PC-3 (cell line): ENCODE results near the gene STAT4.

Source experiments
- CTCF ChIP-seq: fragments of 300-600 bp; sonication (generic); conservative IDR thresholded peaks from 2 replicates; pipeline ENCODE4 v1.5.1; 2017; ENCODE audit warnings: antibody characterized with exemption, low read depth, mild to moderate bottlenecking, low read length
- EZH2 ChIP-seq: fragments of 300-600 bp; sonication (generic); IDR thresholded peaks from one replicate; pipeline ENCODE4 v1.6.1; 2017; ENCODE audit warnings: antibody characterized with exemption, mild to moderate bottlenecking, low read length; ENCODE audit not compliant: unreplicated experiment
- EZH2phosphoT487 ChIP-seq: fragments of 300-600 bp; sonication (generic); IDR thresholded peaks from 2 replicates; pipeline ENCODE4 v1.6.1; 2018; ENCODE audit warnings: mild to moderate bottlenecking, antibody characterized with exemption, low read length, borderline replicate concordance

- TF ChIP-seq CTCF: no peak
- TF ChIP-seq EZH2: no peak
- no peak for TF ChIP-seq EZH2phosphoT487
Measured at GRCh38 chr2:191126386-191127085, 24.3 kb downstream of the STAT4 start.
